HT-29 (cell line): Measurements from ENCODE around the gene FIZ1. TPM values are rescaled to one million over a fixed set of nuclear protein-coding genes. Genes with fewer than 3 reads are reported as not detected.
"Not testable (repeated sequence)": the region's sequence is repeated elsewhere in the genome, so short reads cannot be mapped to it uniquely, and the experiment has no call there.

Source experiments
- DNase-seq: peaks from one replicate; pipeline ENCODE4 v3.0.0-alpha.2; 2015; ENCODE audit warnings: low spot score
- total RNA-seq: library from RNA; depleted of rRNA; stranded (reverse); fragments of >200 nt; shearing (Covaris generic); gene quantifications from 2 replicates; pipeline ENCODE4 v1.2.3, GENCODE V29; 2014

The FIZ1 gene
- total RNA-seq, 1 experiment from 2014 or later: 19.2 TPM

GRCh38 chr19:55578031-55578760 lies 21.1 kb downstream of the FIZ1 start:
- no peak for DNase-seq

- no peak for DNase-seq
These were observed 22.6 kb downstream of the FIZ1 start for GRCh38 chr19:55576746-55577145.

- DNase-seq: not testable (repeated sequence)
These were observed 25.4 kb downstream of the FIZ1 start for GRCh38 chr19:55573929-55574328.

DNA sequence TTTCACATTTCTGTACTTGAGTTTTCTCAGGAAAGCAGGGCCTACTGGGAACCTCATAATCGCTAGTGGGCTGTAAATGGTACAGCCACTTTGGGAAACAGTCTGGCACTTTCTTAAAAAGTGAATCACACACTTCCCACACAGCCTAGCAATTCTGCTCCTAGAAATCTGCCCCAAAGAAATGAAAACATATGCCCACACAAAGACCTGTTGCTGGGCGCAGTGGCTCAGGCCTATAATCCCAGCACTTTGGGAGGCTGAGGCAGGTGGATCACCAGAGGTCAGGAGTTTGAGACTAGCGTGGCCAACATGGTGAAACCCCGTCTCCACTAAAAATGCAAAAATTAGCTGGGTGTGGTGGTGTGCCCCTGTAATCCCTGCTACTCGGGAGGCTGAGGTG lies 29.8 kb downstream of the FIZ1 start:
- not testable (repeated sequence) for DNase-seq

DNA sequence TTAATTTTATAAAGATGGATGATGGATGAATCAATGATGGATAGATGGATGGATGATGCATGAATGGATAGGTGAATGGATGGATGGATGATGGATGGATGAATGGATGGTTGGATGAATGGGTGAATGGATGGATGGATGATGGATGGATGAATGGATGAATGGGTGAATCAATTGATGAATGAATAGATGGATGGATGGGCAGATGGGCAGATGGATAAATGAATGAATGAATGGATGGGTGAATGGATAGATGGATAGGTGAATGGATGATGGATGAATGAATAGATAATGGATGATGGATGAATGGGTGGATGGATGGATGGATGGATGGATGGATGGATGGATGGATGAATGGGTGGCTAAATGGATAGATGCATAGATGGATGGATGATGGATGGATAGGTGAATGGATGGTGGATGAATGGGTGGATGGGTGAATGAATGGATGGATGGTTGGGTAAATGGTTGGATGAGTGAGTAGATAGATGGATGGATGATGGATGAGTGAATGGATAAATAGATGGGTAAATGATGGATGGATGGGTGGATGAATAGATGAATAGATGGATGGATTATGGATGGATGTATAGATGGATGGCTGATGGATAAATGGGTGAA lies 31.5 kb downstream of the FIZ1 start:
- DNase-seq: no peak

DNA sequence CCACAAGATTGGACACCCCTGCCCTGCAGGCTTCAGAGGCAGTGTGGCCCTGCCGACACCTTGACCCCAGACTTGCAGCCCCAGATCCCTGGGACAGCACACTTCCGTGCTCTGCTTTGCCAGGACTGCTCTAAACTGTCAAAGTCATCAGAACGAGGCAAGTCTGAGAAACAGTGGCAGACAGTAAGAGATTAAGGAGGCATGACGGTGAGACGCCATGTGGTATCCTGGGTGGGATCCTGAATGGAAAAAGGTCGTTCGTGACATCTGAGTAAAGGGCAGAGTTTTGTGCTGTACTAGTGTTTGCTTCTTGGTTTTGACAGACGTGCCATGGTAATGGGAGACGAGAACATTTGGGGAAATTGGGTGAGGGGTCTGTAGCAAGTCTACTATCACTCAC lies 32.5 kb downstream of the FIZ1 start:
- no peak for DNase-seq

DNA sequence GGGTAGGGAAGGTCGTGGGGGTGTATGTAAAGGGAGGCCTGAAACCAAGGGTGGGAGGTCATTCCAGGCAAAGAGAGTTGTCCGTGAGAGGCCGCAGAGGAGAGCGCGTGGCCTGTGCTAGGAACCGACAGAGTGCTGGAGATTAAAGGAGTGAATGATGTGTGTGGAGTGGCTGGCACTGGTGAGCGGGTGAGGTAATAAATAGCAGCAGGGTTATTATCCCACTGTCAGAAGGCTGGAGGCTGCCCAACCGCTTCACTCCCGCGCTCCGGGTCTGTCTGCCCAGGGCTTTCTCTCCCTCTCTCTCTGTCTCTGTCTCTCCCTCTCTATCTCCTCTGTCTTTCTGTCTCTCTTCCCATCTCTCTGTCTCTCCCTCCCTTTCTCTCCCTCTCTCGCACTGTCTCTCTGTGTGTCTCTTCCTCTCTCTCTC lies 36.0 kb downstream of the FIZ1 start:
- no peak for DNase-seq

DNA sequence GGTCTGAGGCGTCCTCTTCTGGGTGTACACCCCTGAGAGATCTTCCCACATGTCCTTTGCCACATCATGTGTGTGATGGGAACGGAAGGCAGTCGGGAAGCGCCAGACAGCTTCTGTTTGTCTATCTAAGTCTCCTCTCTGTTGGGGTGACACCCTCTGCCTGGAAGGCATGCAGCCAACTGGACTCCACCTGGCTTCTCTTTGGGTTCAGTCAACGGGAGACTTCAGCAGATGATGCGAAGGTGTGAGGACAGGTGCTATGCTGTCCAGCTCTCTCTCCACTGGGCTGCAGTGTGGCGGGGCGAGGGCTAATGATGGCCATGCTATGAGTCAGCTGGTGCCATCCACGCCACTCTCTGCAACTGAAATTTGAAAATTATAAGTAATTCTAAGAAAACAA lies 39.6 kb downstream of the FIZ1 start:
- DNase-seq: no peak

GRCh38 chr19:55554741-55555152 lies 44.6 kb downstream of the FIZ1 start:
- DNase-seq: no peak

DNA sequence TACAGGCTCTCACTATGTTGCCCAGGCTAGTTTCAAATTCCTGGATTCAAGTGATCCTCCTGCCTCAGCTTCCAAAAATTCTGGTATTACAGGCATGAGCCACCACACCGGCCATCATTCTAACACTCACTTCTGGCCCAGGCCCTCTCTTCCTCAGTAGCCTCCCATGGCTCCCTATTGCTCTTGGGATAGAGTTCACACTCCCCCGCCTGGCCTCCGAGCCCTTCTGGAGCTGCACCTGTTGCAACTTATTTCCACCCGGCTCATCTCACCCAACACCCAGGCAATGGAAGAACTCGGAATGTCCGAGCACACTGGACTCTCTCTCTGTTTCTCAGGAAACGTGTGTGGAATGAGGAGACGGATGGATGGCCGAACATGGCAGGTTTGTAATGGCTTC lies 45.0 kb downstream of the FIZ1 start:
- DNase-seq: no peak

DNA sequence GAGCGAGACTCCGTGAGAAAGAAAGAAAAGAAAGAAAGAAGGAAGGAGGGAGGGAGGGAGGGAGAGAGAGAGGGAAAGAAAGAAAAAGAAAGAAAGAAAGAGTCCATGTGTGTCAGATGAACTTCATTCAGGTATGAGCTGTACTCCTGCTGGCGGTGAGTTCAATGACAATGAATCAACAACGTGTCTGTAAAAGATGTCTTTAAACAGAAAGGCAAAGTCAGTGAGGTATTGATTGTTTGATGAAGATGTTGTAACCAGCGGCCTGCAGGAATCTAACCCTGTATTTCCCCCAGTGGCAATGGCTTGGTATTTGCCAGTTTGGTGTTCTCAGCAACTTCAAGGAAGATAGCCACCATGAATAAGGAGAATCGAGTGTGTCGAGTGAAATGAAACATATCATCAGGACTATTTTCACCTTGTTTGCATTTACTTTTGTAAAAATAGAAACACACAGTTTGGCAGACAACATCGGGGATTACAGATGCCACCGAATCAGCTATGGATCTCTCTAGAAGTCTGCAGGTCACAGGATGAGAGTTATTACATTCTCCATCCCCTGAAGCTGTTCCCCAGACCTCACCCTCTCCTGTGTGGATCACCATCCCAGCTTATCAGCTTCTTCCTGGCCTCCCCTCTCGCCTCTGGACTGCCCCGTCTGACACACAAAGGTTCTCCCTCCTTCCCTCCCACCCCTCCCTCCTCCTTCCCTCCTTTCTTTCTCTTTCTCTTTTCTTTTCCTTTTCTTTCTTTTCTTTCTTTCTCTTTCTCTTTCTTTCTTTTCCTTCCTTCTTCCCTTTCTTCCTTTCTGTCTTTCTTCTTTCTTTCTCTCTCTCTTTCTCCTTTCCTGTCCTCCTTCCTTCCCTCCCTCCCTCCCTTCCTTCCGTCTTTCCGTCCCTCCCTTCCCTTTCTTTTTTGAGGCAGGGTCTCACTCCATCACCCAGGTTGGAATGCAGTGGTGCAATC lies 45.8 kb downstream of the FIZ1 start:
- peak; percentile 61 for DNase-seq

- DNase-seq: no peak
These were observed 46.7 kb downstream of the FIZ1 start for GRCh38 chr19:55552620-55553019.

GRCh38 chr19:55552206-55552605 lies 47.1 kb downstream of the FIZ1 start:
- no peak for DNase-seq

- DNase-seq: no peak
These were observed 49.0 kb downstream of the FIZ1 start for GRCh38 chr19:55550321-55550650.

- DNase-seq: peak; percentile 73
These were observed 49.6 kb downstream of the FIZ1 start for GRCh38 chr19:55549500-55550320.

- peak; percentile 80 for DNase-seq
These were observed 52.3 kb downstream of the FIZ1 start for GRCh38 chr19:55546822-55547614.

DNA sequence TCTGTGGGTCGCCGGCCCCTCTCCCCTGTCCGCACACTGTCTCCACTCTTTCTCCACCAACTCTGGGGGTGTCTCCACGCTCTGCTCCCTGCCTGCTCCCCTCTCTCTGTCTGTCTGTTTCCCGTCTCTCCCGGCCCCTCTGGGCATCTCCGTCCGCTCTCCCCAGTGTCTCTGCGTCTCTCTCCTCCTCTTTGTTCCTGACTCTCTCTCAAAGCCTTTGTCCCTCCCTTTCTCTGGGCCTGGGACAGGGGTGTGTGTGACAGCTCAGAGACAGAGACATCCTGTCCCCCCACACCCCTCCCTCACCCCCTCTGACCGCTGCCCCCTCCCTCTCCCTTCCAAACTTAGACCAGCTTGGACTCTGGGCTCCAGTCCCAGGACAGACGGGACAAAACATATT lies 53.3 kb downstream of the FIZ1 start:
- no peak for DNase-seq

DNA sequence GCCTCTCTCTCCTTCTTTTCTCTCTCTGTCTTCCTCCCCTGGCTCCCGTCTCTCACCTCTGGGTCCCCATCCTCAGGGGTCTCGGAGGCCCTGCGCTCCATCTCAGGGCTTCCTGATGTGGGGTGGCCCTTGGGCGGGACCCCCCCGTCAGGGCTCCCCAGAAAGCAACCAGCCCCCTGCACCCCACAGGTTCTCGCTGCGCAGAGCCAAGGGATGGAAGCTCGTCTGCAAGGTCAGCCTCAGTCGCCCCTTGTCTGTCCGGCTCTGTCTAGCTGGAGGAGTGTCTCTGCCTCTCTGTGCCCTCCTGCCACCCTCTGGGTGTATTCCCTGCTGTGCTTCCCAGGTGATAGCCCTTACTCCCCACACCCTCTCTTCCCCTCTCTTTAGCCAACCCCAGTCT lies 53.9 kb downstream of the FIZ1 start, which contains the start of gene SBK3:
TSS of gene SBK3 (minus strand) at position 101 of the 400 bp plus-strand sequence. CDS start at position 101, 0 bp downstream.
- no peak for DNase-seq

GRCh38 chr19:55544776-55545439 lies 54.4 kb downstream of the FIZ1 start:
- DNase-seq: no peak

GRCh38 chr19:55544014-55544413 lies 55.3 kb downstream of the FIZ1 start:
- no peak for DNase-seq
